Activated T-helper 2 cell treated with anti-CD3 and anti-CD28 coated beads, Interferon-gamma antibody, Interleukin-2, Interleukin-4, amounts not matched to agents 10 μg/mL and 5 μg/mL and 100 μg/mL, durations not matched to agents 14 hours and 24 hours and 36 hours (primary cell): ENCODE results near the gene ZBTB5. TPM values are rescaled to one million over a fixed set of nuclear protein-coding genes. Genes with fewer than 3 reads are reported as not detected.

ENCODE experiments used
- DNase-seq: peaks from one replicate; pipeline ENCODE4 v3.0.0; 2021; ENCODE audit warnings: low spot score
- H3K27ac Mint-ChIP-seq: one replicate; pipeline ENCODE4 v1.8.0; 2021; ENCODE audit warnings: mixed read lengths
- H3K27me3 Mint-ChIP-seq: one replicate; pipeline ENCODE4 v1.8.0; 2021; ENCODE audit warnings: low read depth, mixed read lengths
- H3K36me3 Mint-ChIP-seq: one replicate; pipeline ENCODE4 v1.8.0; 2021; ENCODE audit warnings: low read depth, mixed read lengths
- H3K4me1 Mint-ChIP-seq: one replicate; pipeline ENCODE4 v1.8.0; 2021; ENCODE audit warnings: low read depth, mixed read lengths
- H3K4me3 Mint-ChIP-seq: one replicate; pipeline ENCODE4 v1.8.0; 2021; ENCODE audit warnings: low read depth, mild to moderate bottlenecking, moderate library complexity, mixed read lengths
- H3K9me3 Mint-ChIP-seq: one replicate; pipeline ENCODE4 v1.8.0; 2021; ENCODE audit warnings: mixed read lengths
- intact Hi-C: fragments of 100-400 bp; cut with micrococcal nuclease; formaldehyde crosslinking; loops from one replicate; pipeline ENCODE4 v1.15.1; 2023
- total RNA-seq: library from RNA; stranded (reverse); gene quantifications from 2 replicates; pipeline ENCODE4 v1.2.3, GENCODE V29; 2022

The ZBTB5 gene
- total RNA-seq, 1 donor from 2014 or later: 11.0 TPM

- Mint-ChIP-seq H3K27ac (no peak overlapping the region), H3K36me3 (peaks cover 16% of the 10 kb centered on the region), H3K4me1 (peaks cover 24% of the 10 kb centered on the region), H3K9me3 (no peaks in the 10 kb centered on the region), H3K4me3 (no peak overlapping the region), H3K27me3 (no peaks in the 10 kb centered on the region)
- DNase-seq: no peak
- intact Hi-C loops: loop anchor here (1.0 kb wide), 1 partner anchor 20 kb away; no protein-coding TSS in a partner anchor
Observed at GRCh38 chr9:37455884-37456647, 9.2 kb downstream of the ZBTB5 start.

- DNase-seq: no peak
- H3K27ac Mint-ChIP-seq: no peak overlapping the region
- peaks cover 24% of the 10 kb centered on the region for H3K4me1 Mint-ChIP-seq
- no peaks in the 10 kb centered on the region for H3K9me3 Mint-ChIP-seq
- peaks cover 26% of the 10 kb centered on the region for H3K36me3 Mint-ChIP-seq
- H3K27me3 Mint-ChIP-seq: no peaks in the 10 kb centered on the region
- intact Hi-C loops: no loop called here
- H3K4me3 Mint-ChIP-seq: no peak overlapping the region
Observed at GRCh38 chr9:37454238-37454637, 11.0 kb downstream of the ZBTB5 start.

- intact Hi-C loops: no loop called here
- DNase-seq: no peak
- Mint-ChIP-seq H3K27me3 (no peaks in the 10 kb centered on the region), H3K4me3 (no peak overlapping the region), H3K36me3 (peaks cover 26% of the 10 kb centered on the region), H3K4me1 (peaks cover 24% of the 10 kb centered on the region), H3K27ac (no peak overlapping the region), H3K9me3 (no peaks in the 10 kb centered on the region)
Observed at GRCh38 chr9:37453827-37454226, 11.4 kb downstream of the ZBTB5 start.

GRCh38 chr9:37452611-37453010 lies 12.6 kb downstream of the ZBTB5 start:
- H3K4me1 Mint-ChIP-seq: peaks cover 23% of the 10 kb centered on the region
- H3K27me3 Mint-ChIP-seq: no peaks in the 10 kb centered on the region
- H3K36me3 Mint-ChIP-seq: peaks cover 29% of the 10 kb centered on the region
- no peaks in the 10 kb centered on the region for H3K9me3 Mint-ChIP-seq
- no peak for DNase-seq
- intact Hi-C loops: no loop called here
- no peak overlapping the region for H3K4me3 Mint-ChIP-seq
- no peak overlapping the region for H3K27ac Mint-ChIP-seq

DNA sequence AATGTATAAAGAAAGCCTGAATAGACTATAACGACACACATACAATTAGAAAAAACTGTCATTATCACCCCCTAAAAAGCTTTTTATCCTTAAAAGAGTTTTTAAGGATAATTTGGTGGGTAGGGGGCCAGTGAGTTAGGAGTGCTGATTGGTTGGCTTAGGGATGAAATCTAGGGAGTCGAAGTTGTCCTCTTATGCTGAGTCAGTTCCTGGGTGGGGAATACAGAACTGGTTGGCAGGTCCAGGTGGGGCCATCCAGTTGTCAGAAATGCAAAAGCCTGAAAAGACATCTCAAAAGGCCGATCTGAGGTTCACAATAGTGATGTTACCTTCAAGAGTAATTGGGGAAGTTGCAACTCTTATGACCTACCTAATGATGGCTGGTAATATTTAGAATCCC lies 13.6 kb downstream of the ZBTB5 start:
- no peaks in the 10 kb centered on the region for H3K9me3 Mint-ChIP-seq
- H3K27me3 Mint-ChIP-seq: no peaks in the 10 kb centered on the region
- no peak for DNase-seq
- peaks cover 27% of the 10 kb centered on the region for H3K36me3 Mint-ChIP-seq
- peaks cover 17% of the 10 kb centered on the region for H3K4me1 Mint-ChIP-seq
- no peak overlapping the region for H3K27ac Mint-ChIP-seq
- intact Hi-C loops: no loop called here
- no peak overlapping the region for H3K4me3 Mint-ChIP-seq

DNA sequence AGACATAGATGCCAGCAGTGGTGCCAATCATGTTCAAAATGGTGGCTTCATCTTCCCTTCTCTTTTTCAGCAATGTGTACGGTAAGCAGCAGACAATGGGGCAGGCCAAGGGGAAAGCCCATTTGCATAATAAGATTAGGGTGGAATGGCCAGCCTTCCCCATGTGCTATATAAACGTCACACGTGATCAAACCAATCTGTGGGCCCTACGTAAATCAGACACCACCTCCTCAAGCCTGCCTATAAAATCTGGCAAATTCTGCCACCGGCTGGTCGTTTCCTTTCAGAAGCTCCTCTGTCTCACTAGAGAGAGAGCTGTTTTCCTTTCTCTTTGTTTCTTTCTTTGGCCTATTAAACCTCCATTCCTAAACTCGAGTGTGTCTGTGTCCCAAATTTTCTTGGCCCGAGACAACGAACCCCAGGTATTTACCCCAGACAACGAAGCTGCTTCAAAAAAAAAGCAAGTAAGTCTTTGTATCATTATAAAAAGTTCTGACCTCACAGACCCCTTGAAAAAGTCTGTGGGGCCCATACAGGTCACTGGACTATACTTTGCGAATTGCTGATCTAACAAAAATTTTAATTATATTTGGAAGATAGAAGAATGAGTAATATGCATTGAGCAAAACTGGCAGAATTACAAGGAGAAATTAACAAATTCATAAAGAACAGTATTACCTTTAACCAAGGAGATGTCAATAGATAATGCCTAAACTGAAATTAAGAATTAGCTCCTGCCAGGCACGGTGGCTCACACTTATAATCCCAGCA lies 15.2 kb downstream of the ZBTB5 start:
- intact Hi-C loops: no loop called here
- Mint-ChIP-seq H3K36me3 (peaks cover 27% of the 10 kb centered on the region), H3K27me3 (no peaks in the 10 kb centered on the region), H3K4me1 (peaks cover 14% of the 10 kb centered on the region), H3K9me3 (no peaks in the 10 kb centered on the region), H3K4me3 (no peak overlapping the region), H3K27ac (no peak overlapping the region)
- DNase-seq: no peak

- H3K4me1 Mint-ChIP-seq: peaks cover 7% of the 10 kb centered on the region
- no peaks in the 10 kb centered on the region for H3K27me3 Mint-ChIP-seq
- no peak overlapping the region for H3K4me3 Mint-ChIP-seq
- no peaks in the 10 kb centered on the region for H3K9me3 Mint-ChIP-seq
- H3K27ac Mint-ChIP-seq: no peak overlapping the region
- intact Hi-C loops: no loop called here
- H3K36me3 Mint-ChIP-seq: peaks cover 36% of the 10 kb centered on the region
- DNase-seq: no peak
Observed at GRCh38 chr9:37447111-37447510, 18.1 kb downstream of the ZBTB5 start.

DNA sequence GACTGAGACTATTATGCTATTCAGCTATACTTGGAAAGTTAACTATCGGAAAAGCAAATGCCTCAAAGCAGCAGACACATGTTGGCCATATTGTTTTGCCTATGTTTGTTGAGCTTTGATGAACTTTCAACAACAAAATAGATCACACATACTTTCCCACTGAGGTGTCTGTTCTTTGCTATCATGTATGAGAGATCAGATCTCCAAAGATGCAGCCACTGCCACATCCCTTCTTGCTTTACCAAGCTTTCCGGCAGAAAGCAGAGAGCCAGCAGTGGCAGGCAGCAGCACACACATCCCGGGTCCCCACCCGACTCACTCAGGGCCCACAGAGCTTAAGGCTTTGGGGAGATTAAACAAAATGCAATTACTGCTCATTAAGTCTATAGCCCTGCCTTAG lies 18.8 kb downstream of the ZBTB5 start:
- H3K9me3 Mint-ChIP-seq: no peaks in the 10 kb centered on the region
- no peak overlapping the region for H3K4me3 Mint-ChIP-seq
- H3K27me3 Mint-ChIP-seq: no peaks in the 10 kb centered on the region
- DNase-seq: no peak
- H3K27ac Mint-ChIP-seq: no peak overlapping the region
- peaks cover 40% of the 10 kb centered on the region for H3K36me3 Mint-ChIP-seq
- H3K4me1 Mint-ChIP-seq: peaks cover 7% of the 10 kb centered on the region
- intact Hi-C loops: no loop called here

DNA sequence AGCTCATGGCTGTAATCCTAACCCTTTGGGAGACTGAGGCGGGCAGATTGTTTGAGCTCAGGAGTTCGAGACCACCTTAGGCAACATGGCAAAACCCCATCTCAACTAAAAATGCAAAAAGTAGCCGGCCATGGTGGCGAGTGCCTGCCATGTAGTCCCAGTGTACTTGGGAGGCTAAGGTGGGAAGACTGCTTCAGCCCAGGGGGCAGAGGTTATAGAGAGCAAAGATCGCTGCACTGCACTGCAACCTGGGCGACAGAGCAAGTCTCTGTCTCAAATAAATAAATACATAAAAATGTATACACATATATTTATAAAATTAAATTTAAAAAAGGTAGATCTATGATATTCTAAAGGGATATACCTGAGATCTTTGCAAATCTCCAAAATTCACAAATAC lies 19.4 kb downstream of the ZBTB5 start:
- H3K4me3 Mint-ChIP-seq: no peak overlapping the region
- no peaks in the 10 kb centered on the region for H3K27me3 Mint-ChIP-seq
- intact Hi-C loops: no loop called here
- H3K9me3 Mint-ChIP-seq: no peaks in the 10 kb centered on the region
- peaks cover 7% of the 10 kb centered on the region for H3K4me1 Mint-ChIP-seq
- no peak overlapping the region for H3K27ac Mint-ChIP-seq
- DNase-seq: no peak
- peaks cover 40% of the 10 kb centered on the region for H3K36me3 Mint-ChIP-seq

DNA sequence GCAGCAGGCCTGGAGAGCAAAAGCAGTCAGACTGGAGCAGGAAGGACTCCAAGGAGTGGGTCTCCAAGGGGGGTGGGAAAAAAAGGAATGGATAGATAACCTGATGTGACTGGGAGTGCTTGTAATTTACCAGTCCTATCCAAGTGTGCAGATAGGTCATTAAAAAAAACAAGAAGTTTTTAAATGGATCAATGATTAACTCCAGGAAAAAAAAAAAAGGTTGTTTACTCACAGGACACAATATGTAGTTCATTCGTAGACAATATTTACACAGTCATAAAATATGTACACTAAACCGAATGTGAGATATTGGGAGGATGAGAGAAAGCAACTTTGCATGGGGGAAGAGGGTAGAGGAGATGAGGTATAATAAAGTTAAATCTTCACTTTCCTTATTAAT lies 20.4 kb downstream of the ZBTB5 start:
- intact Hi-C loops: no loop called here
- Mint-ChIP-seq H3K4me1 (peaks cover 7% of the 10 kb centered on the region), H3K9me3 (no peaks in the 10 kb centered on the region), H3K27me3 (no peaks in the 10 kb centered on the region), H3K27ac (no peak overlapping the region), H3K4me3 (no peak overlapping the region), H3K36me3 (peaks cover 35% of the 10 kb centered on the region)
- no peak for DNase-seq

GRCh38 chr9:37443566-37443965 lies 21.7 kb downstream of the ZBTB5 start:
- H3K4me3 Mint-ChIP-seq: no peak overlapping the region
- H3K9me3 Mint-ChIP-seq: no peaks in the 10 kb centered on the region
- peaks cover 30% of the 10 kb centered on the region for H3K36me3 Mint-ChIP-seq
- DNase-seq: no peak
- H3K27ac Mint-ChIP-seq: no peak overlapping the region
- H3K4me1 Mint-ChIP-seq: peaks cover 7% of the 10 kb centered on the region
- H3K27me3 Mint-ChIP-seq: no peaks in the 10 kb centered on the region
- intact Hi-C loops: no loop called here

DNA sequence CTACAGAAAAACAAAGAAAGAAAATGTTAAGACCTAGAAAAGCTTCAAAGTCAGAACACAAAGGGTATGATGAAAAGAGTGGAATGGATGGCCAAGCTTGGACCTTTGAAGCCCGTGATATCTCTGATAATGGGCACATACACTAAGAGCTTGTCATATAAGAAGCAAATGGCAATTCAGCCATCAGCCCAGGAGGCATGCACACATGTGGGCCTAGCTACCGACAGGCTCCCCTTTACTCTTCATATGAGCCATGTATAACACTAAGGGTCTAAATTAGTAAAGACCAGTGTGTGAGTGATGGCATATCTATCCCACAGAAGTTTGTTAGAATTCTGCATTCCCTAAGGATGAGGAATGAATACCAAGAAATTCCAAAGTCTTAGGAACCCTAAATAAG lies 22.7 kb downstream of the ZBTB5 start:
- DNase-seq: no peak

GRCh38 chr9:37441776-37442370 lies 23.4 kb downstream of the ZBTB5 start:
- H3K27ac Mint-ChIP-seq: no peak overlapping the region
- DNase-seq: no peak
- peaks cover 4% of the 10 kb centered on the region for H3K4me1 Mint-ChIP-seq
- H3K27me3 Mint-ChIP-seq: no peaks in the 10 kb centered on the region
- no peak overlapping the region for H3K4me3 Mint-ChIP-seq
- intact Hi-C loops: no loop called here
- H3K36me3 Mint-ChIP-seq: peaks cover 40% of the 10 kb centered on the region
- no peaks in the 10 kb centered on the region for H3K9me3 Mint-ChIP-seq

More for the DNA sequence above, 22.7 kb downstream of the ZBTB5 start:
- intact Hi-C loops: no loop called here
- Mint-ChIP-seq H3K4me1 (peaks cover 7% of the 10 kb centered on the region), H3K27ac (no peak overlapping the region), H3K4me3 (no peak overlapping the region), H3K9me3 (no peaks in the 10 kb centered on the region), H3K36me3 (peaks cover 36% of the 10 kb centered on the region), H3K27me3 (no peaks in the 10 kb centered on the region)
